Parathyroid adenoma (tissue), 2 donors: Measurements from ENCODE around the gene OSBPL8.

ENCODE experiments used
- H2AFZ ChIP-seq: fragments of 300-600 bp; sonication (generic); one replicate; pipeline ENCODE4 v1.7.0; 2017; ENCODE audit warnings: antibody characterized with exemption, mild to moderate bottlenecking
- H3K27ac ChIP-seq: fragments of 300-600 bp; sonication (generic); one replicate; pipeline ENCODE4 v1.7.0; 2017
- H3K27me3 ChIP-seq: fragments of 300-600 bp; sonication (generic); one replicate; pipeline ENCODE4 v1.7.0; 2017; ENCODE audit warnings: low read length; ENCODE audit not compliant: control insufficient read depth, insufficient read depth
- H3K36me3 ChIP-seq: fragments of 300-600 bp; sonication (generic); one replicate; pipeline ENCODE4 v1.7.0; 2017; ENCODE audit warnings: low read length; ENCODE audit not compliant: control insufficient read depth, insufficient read depth
- H3K4me1 ChIP-seq: fragments of 300-600 bp; sonication (generic); one replicate; pipeline ENCODE4 v1.7.0; 2017; ENCODE audit warnings: control low read depth
- H3K4me2 ChIP-seq: fragments of 300-600 bp; sonication (generic); one replicate; pipeline ENCODE4 v1.7.0; 2017; ENCODE audit warnings: low read length
- H3K4me3 ChIP-seq: fragments of 300-600 bp; sonication (generic); one replicate; pipeline ENCODE4 v1.7.0; 2017; ENCODE audit warnings: low read depth, low read length
- H3K79me2 ChIP-seq: fragments of 300-600 bp; sonication (generic); one replicate; pipeline ENCODE4 v1.7.0; 2017; ENCODE audit warnings: control low read depth
- H3K9ac ChIP-seq: fragments of 300-600 bp; sonication (generic); one replicate; pipeline ENCODE4 v1.7.0; 2017; ENCODE audit warnings: mild to moderate bottlenecking
- H3K9me3 ChIP-seq: fragments of 300-600 bp; sonication (generic); one replicate; pipeline ENCODE4 v1.7.0; 2017; ENCODE audit warnings: low read length; ENCODE audit not compliant: control insufficient read depth
- CTCF ChIP-seq: fragments of 300-600 bp; sonication (generic); IDR thresholded peaks from one replicate; pipeline ENCODE4 v1.7.0; 2017; ENCODE audit warnings: antibody characterized with exemption, mild to moderate bottlenecking
- donor health status: primary hyperparathyroidism.

Gene OSBPL8

GRCh38 chr12:76316468-76316867 is 243.1 kb downstream of the OSBPL8 start:
- no peaks in the 10 kb centered on the region for H3K79me2 ChIP-seq
- no peak overlapping the region for H3K4me2 ChIP-seq
- no peak overlapping the region for H3K4me3 ChIP-seq
- TF ChIP-seq CTCF = no peak
- no peak overlapping the region for H3K27ac ChIP-seq
- H3K4me1 ChIP-seq = no peaks in the 10 kb centered on the region
- no peaks in the 10 kb centered on the region for H3K9me3 ChIP-seq
- H3K36me3 ChIP-seq = no peaks in the 10 kb centered on the region
- H3K9ac ChIP-seq = no peak overlapping the region
- H2AFZ ChIP-seq = no peak overlapping the region
- H3K27me3 ChIP-seq = no peaks in the 10 kb centered on the region

GRCh38 chr12:76313299-76313698 is 246.3 kb downstream of the OSBPL8 start:
- TF ChIP-seq CTCF = no peak
- no peak overlapping the region for H3K4me2 ChIP-seq
- H3K9ac ChIP-seq = no peak overlapping the region

GRCh38 chr12:76312315-76312714 is 247.3 kb downstream of the OSBPL8 start:
- H2AFZ ChIP-seq = no peak overlapping the region
- TF ChIP-seq CTCF = no peak
- H3K9me3 ChIP-seq = no peaks in the 10 kb centered on the region
- H3K79me2 ChIP-seq = no peaks in the 10 kb centered on the region
- no peak overlapping the region for H3K4me3 ChIP-seq
- H3K4me2 ChIP-seq = no peak overlapping the region
- H3K9ac ChIP-seq = no peak overlapping the region
- no peaks in the 10 kb centered on the region for H3K4me1 ChIP-seq
- no peaks in the 10 kb centered on the region for H3K27me3 ChIP-seq
- H3K36me3 ChIP-seq = no peaks in the 10 kb centered on the region
- H3K27ac ChIP-seq = no peak overlapping the region

More at GRCh38 chr12:76313299-76313698, 246.3 kb downstream of the OSBPL8 start:
- Histone ChIP-seq H3K9me3 (no peaks in the 10 kb centered on the region), H3K79me2 (no peaks in the 10 kb centered on the region), H3K36me3 (no peaks in the 10 kb centered on the region), H3K4me1 (no peaks in the 10 kb centered on the region), H3K27me3 (no peaks in the 10 kb centered on the region), H3K4me3 (no peak overlapping the region), H2AFZ (no peak overlapping the region), H3K27ac (no peak overlapping the region)

- Histone ChIP-seq H3K36me3 (no peaks in the 10 kb centered on the region), H3K4me1 (no peaks in the 10 kb centered on the region), H2AFZ (no peak overlapping the region), H3K9ac (no peak overlapping the region), H3K4me3 (no peak overlapping the region), H3K27me3 (no peaks in the 10 kb centered on the region), H3K79me2 (no peaks in the 10 kb centered on the region), H3K4me2 (no peak overlapping the region), H3K9me3 (no peaks in the 10 kb centered on the region), H3K27ac (no peak overlapping the region)
- no peak for TF ChIP-seq CTCF
Measured at GRCh38 chr12:76311796-76312195, 247.8 kb downstream of the OSBPL8 start.

GRCh38 chr12:76310110-76310509 is 249.5 kb downstream of the OSBPL8 start:
- Histone ChIP-seq H3K4me3 (no peak overlapping the region), H3K9me3 (no peaks in the 10 kb centered on the region), H3K27ac (no peak overlapping the region), H3K79me2 (no peaks in the 10 kb centered on the region), H2AFZ (no peak overlapping the region), H3K4me1 (no peaks in the 10 kb centered on the region), H3K36me3 (no peaks in the 10 kb centered on the region), H3K9ac (no peak overlapping the region), H3K27me3 (no peaks in the 10 kb centered on the region), H3K4me2 (no peak overlapping the region)
- TF ChIP-seq CTCF = no peak
